Endometrial microvascular endothelial cells (primary cell): Measurements from ENCODE around the gene IL10. TPM values are rescaled to one million over a fixed set of nuclear protein-coding genes. Genes with fewer than 3 reads are reported as not detected.
"Not testable (repeated sequence)": the region's sequence is repeated elsewhere in the genome, so short reads cannot be mapped to it uniquely, and the experiment has no call there.

ENCODE experiments used
- in situ Hi-C: cut with HindIII; loops from 2 replicates; pipeline ENCODE4 v1.10.0; 2017; ENCODE audit warnings: low sequenced_read_pairs, low pct_unique_long_range_greater_than_20kb; ENCODE audit errors: inconsistent ontology term
- total RNA-seq: library from RNA; depleted of rRNA; stranded (reverse); fragments of >200 nt; gene quantifications from one replicate; pipeline ENCODE4 v1.2.3, GENCODE V29; 2015; ENCODE audit errors: inconsistent ontology term

IL10 gene
- total RNA-seq, 1 donor from 2014 or later: not detected

DNA sequence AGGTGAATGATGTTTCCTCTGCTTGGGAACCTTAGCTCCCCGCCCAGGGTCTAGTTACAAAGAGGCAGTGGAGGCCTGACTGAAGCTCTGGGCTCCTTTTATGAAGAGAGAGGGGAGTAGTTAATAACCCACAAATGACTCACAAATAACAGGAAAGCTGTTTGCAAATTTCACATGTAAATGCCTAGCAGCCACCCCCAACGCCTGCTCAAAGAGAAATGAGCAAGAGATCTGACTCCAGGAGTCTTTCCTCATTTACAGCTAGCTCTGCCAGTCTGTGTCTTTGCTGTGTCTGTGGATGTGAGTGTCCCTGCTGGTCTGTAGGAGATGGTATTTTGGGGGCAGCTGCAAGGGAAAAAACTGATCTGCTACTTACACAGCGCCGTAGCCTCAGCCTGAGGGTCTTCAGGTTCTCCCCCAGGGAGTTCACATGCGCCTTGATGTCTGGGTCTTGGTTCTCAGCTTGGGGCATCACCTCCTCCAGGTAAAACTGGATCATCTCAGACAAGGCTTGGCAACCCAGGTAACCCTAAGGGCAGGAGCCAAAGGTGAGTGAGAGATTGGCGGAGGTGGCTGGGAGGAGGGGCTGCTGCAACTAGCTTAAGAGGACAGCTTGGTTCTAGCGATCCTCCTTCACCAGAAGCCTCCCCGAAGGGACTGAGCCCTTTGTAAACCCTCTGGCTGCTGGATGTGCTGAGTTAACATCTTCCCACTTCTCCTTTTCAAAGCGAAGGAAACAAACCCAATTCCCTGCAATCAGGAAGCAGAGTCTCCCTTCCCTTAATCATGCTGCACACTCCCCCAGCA, 1.6 kb downstream of the IL10 start, which contains the start of gene IL19:
IL19 (plus strand) TSS at position 243 of the 807 bp plus-strand sequence. CDS start 65,890 bp downstream, outside the sequence.
- in situ Hi-C loops: no loop called here

DNA sequence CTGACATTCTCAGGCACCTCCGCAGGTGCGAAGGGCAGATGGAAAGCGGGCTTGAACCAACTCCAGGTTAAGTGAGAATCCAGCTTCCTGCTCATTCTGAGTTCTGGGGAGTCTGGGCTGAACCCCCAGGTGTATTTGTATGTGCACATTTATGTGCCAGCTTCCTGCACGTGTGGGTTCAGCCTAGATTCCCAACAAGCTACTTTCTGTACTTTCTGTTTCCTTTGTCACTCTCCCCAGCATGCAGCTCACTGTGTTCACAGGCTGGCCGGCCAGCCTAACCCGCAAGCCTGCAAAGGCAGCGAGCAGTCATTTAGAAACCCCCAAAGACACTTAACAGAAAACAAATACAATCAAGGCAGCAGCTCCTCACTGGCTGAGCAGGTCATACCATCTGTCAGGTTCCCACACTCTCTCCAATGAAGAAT, 3.0 kb downstream of the IL10 start:
- in situ Hi-C loops: no loop called here

DNA sequence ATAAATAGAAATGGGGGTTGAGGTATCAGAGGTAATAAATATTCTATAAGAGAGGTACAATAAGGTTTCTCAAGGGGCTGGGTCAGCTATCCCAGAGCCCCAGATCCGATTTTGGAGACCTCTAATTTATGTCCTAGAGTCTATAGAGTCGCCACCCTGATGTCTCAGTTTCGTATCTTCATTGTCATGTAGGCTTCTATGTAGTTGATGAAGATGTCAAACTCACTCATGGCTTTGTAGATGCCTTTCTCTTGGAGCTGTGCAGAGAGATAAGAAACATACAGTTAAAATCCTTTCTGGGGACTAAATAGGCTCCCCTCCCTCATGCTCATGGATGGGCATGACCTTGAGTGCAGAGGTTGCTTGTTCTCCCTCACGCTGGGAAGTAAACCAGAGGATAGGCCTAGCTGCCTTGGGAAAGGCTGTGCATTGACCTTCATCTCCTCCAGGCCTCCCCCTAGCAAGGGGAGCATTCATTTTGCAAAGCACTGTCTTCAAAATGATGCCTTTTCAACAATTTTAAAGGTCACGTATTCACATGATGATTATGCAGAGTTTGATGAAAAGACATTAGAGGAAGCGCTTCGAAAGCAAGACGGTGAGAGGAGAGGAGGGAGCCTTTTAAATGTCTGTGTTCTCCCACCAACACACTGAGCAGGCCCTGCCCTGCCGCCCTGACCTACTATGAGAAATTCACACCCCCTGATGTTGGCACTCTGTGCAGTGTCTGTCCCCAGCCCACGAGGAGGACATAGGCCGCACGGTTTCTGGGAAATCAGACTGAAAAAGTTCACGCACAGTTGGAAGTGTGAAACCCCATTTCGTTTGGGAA, 3.6 kb downstream of the IL10 start:
- in situ Hi-C loops: no loop called here

DNA sequence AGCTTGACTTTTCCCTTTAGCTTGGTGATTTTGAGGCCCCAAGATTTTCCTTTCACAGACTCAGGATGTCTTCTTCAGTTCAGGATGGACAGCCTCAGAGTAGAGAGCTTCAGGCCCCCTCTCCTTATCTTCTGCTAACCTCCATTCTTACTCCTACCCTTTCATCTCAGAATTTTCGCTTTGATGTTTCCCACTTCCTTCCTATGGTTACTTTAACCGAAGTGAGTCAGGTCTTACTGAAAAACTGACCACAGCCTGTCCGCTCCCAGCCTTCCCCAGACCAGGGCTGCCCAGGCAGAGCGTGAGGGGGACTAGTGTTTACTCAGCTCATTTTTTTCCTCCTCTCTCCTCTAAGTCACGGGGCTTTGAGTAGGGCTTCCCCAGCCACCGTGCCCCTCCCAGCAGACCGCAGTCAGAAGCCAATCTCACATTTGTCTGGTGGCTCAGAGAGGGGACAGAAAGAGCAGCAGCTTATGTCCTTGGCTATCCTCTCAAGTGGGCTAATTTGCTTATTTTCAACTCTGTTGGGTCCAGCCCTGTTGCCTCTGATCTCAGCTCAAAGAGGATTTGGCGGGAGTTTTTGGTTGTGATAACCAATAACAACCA, 5.9 kb downstream of the IL10 start:
- in situ Hi-C loops: no loop called here

DNA sequence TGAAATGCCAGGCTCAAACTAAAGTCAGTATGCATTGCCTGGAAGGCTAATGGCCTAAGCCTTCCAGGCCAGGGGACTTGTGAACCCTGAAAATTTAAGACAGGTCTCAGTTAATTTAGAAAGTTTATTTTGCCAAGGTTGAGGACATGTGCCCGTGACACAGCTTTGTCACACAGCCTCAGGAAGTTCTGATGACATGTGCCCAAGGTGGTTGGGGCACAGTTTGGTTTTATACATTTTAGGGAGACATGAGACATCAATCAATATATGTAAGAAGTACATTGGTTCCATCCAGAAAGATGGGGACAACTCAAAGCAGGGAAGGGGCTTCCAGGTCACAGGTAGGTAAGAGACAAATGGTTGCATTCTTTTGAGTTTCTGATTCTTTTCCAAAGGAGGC, 6.5 kb downstream of the IL10 start:
- in situ Hi-C loops: not testable (repeated sequence)

DNA sequence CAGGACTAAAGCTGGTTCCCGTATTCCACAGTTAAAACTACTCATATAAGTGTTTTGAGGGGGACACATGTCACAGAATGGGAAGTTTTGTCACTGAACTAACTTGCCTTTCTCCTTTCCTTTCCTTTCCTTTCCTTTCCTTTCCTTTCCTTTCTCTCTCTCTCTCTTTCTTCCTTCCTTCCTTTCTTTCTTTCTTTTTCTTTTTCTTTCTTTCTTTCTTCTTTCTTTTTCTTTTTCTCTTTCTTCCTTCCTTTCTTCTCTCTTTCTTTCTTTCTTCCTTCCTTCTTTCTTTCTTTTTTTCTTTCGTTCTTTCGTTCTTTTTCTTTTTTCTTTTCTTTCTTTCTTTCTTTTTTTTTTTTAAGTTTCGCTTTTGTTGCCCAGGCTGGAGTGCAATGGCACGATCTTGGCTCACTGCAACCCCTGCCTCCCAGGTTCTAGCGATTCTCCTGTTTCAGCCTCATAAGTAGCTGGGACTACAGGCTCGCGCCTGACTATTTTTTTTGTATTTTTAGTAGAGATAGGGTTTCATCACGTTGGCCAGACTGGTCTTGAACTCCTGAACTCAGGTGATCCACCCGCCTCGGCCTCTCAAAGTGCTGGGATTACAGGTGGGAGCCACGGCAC, 9.4 kb downstream of the IL10 start:
- in situ Hi-C loops: not testable (repeated sequence)

DNA sequence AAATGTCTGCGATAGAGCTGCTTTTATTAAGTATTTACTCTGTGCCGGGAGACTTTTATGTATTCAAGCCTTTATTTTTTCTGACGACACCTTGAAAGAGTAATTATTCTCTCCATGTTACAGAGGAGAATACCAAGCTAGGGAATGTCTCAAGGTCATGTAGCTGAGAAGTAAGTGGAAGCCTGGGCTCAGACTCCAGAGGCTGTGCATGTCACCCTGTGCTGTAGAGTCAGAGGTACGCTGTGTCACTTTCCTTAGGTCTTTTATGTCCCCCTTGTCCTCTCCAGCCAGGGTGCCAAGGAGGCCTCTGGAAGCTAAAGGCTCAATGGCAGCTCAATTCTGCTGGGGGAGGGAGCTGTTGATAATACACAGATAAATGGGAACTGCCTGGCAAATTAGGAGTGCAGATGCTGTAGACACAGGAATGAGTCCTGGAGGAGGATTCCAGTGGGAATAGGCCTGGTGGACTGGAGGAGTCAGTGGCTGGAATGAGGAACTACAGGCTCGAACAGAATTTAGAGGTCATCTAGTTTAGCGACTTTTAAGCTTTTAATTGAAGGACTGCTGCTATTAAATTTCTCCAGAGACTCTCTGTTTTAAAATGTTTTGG, 11.0 kb downstream of the IL10 start:
- in situ Hi-C loops: no loop called here

DNA sequence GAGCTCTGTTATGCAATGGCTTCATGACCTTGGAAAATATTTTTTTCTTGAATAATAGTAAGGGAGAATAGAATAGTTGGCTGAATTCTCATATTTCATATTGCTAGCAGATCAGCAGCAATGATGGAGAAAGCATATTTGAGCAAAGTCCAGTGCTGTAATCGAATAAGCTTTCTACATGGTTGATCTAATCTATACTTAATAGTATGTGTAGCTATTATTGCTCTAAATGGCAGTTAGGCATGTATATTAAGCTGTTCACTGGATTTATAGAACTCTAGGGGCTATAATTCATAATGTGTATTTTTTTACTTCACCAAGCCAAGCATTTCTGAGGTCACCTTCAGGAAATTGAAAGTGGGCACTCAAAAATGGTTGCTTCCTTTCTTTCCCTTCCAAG, 11.7 kb downstream of the IL10 start:
- in situ Hi-C loops: no loop called here

DNA sequence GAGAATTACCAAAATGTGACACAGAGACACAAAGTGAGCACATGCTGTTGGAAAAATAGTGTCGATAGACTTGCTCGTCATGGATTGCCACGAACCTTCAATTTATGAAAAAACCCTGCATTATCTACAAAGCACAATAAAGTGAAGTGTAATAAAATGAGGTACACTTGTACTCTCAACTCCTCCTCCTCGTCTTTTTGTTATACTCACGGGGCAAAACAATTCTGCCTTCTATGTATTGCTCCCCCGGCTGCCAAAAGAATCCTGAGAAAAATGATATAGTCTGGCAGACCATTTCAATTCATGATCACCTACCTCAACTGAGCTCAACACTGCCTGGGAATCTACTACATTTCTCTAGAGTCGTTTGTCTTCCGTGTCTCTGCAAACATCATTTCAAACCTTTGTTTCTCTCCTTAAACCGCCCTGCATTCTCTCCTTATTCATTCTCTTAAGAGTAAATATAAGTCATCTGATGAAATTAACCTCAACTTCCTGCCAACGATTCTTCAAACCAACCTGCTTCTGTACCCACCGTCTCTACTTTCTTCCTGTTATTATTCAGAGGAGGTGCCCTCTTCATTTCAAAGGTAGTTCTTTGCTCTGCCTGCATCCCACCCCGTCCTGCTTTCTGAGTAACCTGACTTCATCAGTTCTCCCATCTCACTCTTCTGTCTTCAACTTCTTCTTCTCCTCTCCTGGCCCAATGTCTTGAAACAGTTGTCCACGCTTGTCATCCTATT, 14.6 kb downstream of the IL10 start:
- in situ Hi-C loops: no loop called here

DNA sequence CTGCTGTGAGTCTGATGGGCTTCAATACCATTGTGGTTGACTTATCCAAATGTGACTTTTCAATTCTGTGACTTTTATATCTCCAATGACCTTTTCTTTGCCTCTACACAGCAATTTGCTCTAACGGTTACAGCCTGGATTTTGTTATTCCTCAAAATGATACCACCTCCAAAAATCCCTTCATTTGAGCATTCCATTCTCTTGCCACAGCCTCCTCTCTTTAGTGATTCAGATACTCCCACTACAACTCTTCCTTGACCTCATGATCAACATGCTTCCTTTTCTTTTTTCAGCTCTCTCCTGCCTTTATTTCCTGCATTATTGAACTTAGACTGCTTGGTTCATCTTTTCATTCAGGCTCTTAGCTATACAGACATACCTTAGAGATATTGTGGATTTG, 18.3 kb downstream of the IL10 start:
- in situ Hi-C loops: no loop called here

DNA sequence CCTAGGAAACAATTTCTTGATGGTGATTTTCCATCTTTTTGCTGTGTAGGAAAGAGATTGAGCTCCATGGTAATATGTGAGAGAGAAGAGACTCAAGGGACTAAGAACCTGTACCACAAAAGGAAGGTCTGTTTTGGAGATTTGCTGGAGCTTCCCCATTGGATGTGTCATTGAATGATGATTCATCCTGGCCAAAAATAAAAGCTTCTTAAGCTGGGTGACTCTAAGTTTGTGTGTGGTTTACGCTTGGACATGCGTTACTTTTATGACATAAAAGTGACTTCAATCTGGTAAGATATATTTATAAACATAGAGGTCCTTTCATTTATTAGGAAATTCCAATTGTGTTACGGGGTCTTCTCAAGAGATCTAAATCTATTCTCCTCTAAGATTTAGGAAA, 19.2 kb downstream of the IL10 start:
- in situ Hi-C loops: no loop called here

DNA sequence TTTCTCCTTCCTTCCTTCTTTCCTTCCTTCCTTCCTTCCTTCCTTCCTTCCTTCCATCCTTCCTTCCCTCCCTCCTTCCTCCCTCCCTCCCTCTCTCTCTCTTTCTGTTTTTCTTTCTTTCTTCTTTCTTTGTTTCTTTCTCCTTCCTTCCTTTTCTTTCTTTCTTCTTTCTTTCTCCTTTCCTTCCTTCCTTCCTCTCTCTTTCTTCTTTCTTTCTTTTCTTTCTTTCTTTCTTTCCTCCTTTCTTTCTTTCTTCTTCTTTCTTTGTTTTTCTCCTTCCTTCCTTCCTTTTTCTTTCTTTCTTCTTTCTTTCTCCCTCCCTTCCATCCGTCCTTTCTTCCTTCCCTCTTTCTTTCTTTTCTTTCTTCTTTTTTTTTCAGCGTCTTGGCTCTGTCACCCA, 19.8 kb downstream of the IL10 start:
- in situ Hi-C loops: no loop called here

DNA sequence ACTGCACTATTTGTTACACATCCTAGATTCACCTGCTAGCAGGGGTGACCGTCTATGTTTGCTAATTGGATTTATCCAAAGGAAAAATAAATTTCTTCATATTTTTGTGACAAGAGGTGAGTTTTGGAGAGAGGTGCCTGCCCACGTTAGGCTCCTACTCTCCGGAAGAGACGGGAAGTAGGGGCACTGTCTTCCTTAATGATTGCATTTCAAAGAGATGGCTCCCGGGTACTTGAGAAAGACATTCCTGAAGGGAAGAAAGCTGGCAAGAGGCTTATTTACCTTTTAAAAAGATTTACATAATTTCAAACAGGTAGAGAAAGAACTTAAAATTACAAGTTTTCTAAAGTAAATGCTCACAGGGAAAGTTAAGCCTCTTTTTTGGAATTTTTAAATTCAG, 20.4 kb downstream of the IL10 start:
- in situ Hi-C loops: no loop called here

DNA sequence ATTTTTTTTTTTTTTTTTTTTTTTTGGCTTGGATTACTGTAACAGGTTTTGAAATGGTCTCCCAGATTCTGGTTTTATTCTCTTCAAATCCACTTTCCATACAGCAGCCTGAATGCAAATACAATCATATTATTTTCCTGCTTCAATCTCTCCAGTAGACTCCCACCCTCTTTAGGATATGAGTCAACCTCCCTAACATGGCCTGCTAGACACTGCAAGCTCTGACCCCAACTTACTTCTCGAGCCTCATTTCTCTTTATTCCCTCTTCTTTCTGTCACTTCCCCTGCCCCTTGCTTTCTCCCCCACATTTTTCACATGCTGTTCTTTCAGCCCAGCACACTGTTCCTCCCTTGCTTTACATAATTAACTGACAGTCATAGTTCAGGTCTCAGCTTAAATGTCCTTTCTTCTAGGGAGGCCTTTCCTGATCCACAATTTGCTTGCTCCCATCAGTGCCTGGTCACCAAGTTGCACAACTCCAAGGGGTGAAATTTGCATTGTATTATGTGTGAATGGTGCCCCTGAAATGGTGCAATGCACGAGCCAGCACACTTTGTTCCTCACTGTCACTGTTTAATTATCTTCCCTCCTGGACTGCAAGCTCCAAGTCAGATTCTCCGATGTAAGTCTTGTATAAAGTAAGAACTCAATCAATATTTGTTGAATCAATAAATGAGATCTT, 23.8 kb downstream of the IL10 start:
- in situ Hi-C loops: no loop called here

DNA sequence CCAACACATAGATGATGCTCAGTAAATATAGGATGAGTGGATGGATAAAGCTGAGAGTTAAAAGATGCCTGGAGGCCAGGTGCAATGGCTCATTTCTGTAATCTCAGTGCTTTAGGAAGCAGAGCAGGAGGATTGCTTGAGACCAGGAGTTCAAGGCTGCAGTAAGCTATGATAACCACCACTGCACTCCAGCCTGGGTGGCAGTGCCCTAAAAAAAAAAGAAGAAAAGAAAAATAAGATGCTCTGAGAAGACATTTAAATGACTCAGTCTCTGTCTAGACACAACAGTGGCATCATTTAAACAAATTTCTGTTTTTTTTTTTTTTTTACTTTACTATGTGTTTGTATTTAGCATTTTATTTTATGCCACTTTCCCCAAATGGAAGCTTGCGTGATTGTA, 27.0 kb downstream of the IL10 start:
- in situ Hi-C loops: no loop called here

DNA sequence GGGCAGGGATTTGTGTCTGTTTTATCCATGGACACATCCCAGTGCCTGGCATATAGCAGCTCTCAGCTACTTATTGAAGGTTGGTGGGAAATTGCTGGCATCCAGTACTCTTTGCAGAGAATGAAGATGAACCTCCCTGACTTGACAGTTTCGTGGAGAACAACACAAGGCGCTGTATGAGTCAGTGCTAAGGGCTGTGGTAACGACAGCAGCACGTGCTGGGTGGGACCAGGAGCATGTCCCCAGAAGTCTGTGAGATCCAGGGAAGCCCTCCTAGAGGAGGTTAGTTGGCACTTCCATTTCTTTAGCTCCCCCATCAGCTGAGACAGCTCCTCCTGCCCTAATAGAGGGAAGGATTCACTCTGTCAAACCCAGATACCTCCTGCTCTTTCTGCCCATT, 27.6 kb downstream of the IL10 start:
- in situ Hi-C loops: no loop called here

DNA sequence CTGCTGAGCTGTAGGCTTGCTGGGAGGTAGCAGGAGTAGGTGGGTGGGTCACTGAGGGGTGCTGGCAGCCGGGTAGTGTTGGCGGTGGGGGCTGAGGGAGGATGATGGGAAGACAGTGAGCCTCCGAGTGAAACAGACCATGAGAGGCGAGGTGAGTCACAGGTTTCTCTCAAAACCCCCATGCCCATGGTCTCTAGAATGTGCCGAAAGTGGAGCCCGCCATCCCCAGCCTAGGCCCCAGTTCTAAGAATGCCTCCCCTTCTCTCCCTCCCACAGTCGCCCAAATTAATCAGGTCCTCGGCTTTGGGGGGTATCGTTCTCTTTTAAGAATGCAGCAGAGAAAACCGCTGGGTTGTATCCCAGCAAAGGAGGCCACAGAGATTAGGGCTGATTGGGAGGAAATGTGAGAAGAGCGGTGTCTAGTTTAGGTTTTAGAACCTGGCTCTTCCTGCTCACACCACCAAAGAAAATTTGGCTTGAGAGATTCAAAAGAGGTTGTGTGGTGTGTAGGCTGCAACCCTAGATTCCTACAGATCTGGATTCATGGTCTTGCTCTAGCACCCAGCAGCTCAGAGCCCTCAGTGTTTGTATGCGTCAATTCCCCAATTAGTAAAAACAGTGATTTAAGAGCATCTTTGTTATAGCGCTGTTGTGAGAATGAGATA, 29.4 kb downstream of the IL10 start:
- in situ Hi-C loops: no loop called here
